HS-27A (cell line): ENCODE measurements around the gene PFDN5.
"Not testable (repeated sequence)": the region's sequence is repeated elsewhere in the genome, so short reads cannot be mapped to it uniquely, and the experiment has no call there.

ENCODE experiments used
- DNase-seq: peaks from one replicate; pipeline ENCODE4 v3.0.0-alpha.2; 2012; ENCODE audit warnings: low read depth, missing footprints

The PFDN5 gene

GRCh38 chr12:53327435-53328042, 32.2 kb downstream of the PFDN5 start:
- DNase-seq: no peak

DNA sequence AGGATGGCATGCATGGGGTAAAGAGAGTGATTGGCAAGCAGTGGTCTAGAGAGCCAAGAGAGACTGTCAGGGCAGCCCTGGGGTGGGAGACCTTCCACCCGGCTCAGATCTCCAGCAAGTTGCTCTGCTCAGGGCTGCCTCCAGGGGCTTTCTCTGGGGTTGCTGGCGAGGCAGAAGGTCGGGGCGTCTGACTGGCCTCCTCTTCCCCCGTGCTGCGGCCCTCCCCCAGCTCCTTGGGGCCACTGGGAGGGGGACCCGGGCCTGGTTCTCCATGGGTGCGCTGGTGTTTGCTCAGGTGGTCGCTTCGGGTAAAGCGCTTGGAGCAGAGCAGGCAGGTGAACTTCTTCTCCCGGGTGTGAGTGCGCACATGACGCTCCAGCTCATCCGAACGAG, 32.7 kb downstream of the PFDN5 start:
- no peak for DNase-seq

DNA sequence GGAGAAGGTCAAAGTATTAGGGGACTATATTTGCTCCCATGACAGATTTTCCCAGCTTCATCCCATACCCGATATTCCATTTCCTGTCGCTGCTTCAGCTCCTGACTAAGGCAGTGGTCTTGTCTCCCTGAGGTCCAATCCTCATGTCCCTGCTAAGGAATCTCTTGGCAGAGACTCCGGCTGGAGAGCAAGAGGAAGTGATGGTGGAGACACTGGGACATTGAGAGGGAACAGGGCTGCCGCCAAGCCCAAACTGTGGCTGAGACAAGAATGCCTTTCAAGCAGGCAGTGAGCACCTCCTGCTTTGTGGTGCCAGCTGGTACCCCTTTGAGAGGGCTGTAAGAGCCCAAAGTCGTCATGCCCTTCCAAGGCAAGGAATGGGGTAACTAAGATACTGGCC, 35.3 kb downstream of the PFDN5 start:
- DNase-seq: no peak

GRCh38 chr12:53332339-53332738, 37.0 kb downstream of the PFDN5 start:
- DNase-seq: not testable (repeated sequence)

DNA sequence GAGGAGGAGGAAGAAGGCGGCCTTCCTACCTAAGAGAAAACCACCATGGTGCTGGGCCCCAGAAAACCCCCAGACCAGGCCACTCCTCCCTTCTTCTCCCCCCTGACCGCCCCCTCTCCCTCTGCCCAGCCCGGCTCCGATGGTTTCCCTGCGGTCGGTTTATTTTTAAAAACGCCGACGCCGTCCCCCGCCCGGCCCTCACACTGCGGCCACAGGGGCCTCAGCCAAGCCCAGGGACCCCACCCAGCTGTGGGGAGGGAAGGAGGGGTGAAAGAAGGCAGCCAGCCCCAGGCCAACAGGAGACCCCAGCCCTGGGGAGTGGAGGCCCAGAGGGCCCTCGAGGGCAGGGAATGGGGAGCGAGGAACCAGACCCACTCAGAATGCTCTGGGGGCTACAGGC, 37.4 kb downstream of the PFDN5 start:
- DNase-seq: no peak

DNA sequence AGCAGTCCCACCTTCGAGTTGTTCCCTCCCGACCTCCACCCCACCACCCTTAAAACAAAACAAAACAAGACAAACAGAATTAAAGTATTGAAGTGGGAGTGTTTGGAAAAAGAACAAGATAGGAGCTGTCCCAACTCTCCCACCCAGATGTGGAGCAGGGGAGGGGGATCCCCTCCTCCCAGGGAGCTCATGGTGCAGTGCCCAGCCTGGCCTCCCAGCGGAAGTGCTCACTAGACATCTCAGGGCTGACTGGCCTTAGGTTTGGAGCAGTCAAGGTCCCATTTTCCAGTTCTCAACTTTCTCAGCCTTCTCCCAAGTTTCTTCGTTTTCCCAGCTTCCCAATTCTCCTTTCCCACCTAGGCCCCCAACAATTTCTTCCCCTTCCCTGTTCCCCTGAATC, 37.9 kb downstream of the PFDN5 start:
- no peak for DNase-seq

DNA sequence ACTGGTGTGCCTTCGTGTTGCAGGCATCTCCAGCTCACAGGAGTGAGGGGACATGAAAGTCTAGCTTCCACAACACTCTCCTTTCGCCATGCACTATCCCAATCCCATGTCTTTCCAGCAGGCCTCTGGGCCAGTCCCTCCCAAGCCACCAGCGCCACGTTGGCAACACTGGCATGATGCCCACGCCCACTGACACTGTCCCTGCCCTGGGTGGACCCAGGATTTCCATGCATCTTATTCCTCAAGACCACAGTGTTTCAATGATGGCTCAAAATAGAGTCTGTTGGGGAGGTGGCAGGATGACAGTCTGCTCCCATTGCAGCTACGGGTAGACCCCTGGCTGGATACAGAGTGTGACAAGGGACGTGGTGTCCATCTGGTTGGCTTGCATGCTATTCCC, 38.5 kb downstream of the PFDN5 start:
- no peak for DNase-seq

DNA sequence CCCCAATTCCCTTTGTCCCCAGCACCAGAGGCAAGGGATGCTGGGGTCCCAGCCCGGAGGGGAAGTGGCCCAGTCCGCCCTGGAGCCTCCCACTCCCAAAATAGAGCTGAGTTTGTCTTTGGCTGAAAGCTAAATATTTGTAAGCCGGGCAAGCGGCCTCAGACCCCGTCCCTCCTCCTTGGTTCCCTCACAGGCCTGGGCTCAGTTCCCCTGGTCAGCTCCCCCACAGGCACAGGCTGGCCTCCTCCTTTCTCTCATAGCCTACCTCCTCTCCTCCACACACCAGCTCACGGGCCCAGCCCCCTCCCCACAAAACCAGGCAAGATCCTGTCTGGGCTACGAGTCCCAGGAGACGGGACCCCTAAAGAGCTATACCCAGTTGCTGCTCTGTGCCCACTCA, 39.5 kb downstream of the PFDN5 start:
- no peak for DNase-seq

GRCh38 chr12:53336181-53336681, 40.9 kb downstream of the PFDN5 start, which contains the start of gene SP7:
TSS of gene SP7 (minus strand) at chr12:53336354. CDS start at chr12:53335646, 708 bp downstream.
- DNase-seq: no peak

DNA sequence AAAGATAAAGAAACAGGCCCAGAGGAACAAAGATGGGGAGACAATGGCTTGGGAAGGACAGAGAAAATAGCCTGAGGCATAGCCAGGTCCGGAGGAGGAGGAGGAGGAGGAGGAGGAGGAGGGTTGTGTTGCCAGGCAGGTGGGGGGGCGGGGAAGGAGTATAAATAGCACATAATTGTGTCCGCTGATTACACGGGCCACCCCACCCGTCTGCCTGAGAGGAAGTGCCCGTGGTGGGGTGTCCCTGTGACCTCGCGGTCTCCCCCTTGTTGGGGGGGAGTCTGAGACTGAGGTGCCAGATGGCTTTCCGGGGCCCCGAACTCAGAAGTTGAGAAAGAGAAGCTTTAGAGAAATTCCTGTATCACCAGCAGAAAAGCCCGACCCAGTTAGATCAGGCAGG, 42.7 kb downstream of the PFDN5 start:
- no peak for DNase-seq

- DNase-seq: no peak
Observed at GRCh38 chr12:53338916-53339315, 43.6 kb downstream of the PFDN5 start.

GRCh38 chr12:53340398-53340797, 45.1 kb downstream of the PFDN5 start:
- DNase-seq: no peak

- DNase-seq: no peak
Observed at GRCh38 chr12:53343449-53343848, 48.1 kb downstream of the PFDN5 start.

GRCh38 chr12:53343969-53344368, 48.6 kb downstream of the PFDN5 start:
- DNase-seq: no peak

DNA sequence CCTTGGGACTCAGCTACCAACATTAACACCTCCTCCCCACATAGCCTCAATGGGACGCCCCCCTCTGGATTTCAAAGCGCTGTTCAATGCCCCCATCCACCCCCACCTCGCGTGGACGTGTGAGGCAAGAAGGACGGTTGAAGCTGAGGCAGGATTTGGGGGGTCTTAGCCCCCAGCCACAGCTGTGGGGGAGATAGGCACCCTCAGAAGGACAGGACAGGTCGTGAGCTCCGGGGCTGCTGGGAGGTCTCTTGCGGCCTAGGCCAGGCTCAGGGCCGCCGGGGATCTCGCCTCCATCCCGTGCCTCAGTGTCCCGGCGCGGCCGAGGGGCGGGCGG, 49.1 kb downstream of the PFDN5 start:
- DNase-seq: no peak

- DNase-seq: no peak
Observed at GRCh38 chr12:53344824-53345485, 49.6 kb downstream of the PFDN5 start.

GRCh38 chr12:53345486-53346188, 50.3 kb downstream of the PFDN5 start:
- DNase-seq: no peak

DNA sequence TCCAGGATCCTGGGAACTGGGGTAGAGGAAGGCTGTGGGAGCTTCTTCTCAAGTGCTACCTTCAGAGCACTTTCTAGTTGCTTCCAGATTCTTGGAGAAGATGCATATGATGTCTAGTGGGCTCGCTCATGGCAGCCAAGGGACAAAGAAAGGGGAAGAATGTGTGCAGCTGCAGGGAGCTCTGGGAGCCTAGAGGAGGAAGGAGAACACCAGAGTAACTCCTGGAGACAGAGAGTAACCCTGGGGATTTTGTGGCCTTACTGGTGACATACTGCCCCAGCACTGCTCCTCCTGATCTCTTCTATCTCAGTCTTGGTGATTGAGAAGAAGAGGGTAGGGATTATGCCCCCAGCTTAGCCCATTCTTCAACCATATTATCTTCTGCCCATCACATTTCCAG, 51.1 kb downstream of the PFDN5 start:
- DNase-seq: no peak

DNA sequence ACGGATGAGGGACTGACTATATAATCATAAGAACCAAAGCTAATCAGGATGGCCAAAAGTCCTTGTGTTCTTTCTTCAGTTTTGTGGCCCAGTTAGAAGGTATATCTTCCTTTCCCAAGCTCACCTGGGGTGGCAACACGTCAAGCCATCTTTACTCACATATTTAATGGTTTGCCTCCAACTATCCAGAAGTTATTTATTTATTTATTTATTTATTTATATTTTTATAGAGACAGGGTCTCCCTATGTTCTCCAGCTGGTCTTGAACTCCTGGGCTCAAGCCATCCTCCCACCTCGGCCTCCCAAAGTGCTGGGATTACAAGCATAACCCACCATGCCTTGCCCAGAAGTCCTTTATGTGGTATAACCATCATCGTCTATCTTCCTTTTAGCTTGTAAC, 52.6 kb downstream of the PFDN5 start:
- no peak for DNase-seq
